ENCODE measurements around the gene NOL11.

NOL11 gene

DNA sequence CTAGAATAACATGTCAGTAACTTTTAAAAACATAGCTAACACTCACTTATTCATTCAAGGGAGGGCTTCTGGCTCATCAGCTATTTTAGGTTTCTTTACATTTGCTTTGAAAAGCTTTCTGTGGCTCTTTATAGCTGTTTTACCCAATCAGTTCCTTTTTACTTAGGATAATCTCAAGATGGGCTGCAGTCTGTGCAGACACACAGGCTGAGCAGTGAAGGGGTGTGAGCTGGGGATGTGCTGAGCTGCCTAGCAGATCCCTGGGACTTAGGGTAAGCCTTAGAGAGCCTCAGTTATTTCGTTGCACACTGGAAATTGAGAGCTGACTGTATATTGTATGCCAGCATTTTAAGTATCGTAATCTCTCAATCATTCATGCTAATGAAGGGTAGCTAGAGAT, 30.2 kb upstream of the NOL11 start:
- TF ChIP-seq SP7 (tag by site-specific recombination; IDR thresholded peaks at IDR 0.05) (no peak), ZNF555 (tag by site-specific recombination; conservative IDR thresholded peaks at IDR 0.05) (no peak), ZNF600 (tag by site-specific recombination; IDR thresholded peaks at IDR 0.05) (no peak), ZNF133 (tag by site-specific recombination; IDR thresholded peaks at IDR 0.05) (no peak), ZNF223 (tag by site-specific recombination; IDR thresholded peaks at IDR 0.05) (no peak), ZNF664 (tag by site-specific recombination; IDR thresholded peaks at IDR 0.05) (no peak), KLF7 (tag by site-specific recombination; IDR thresholded peaks at IDR 0.05; ENCODE audit: borderline replicate concordance) (no peak), GLIS1 (tag by site-specific recombination; IDR thresholded peaks at IDR 0.05) (no peak), ZNF16 (tag by site-specific recombination; IDR thresholded peaks at IDR 0.05; ENCODE audit: low read depth) (no peak), ZNF138 (tag by site-specific recombination; IDR thresholded peaks at IDR 0.05; ENCODE audit: borderline replicate concordance) (no peak), PATZ1 (tag by site-specific recombination; IDR thresholded peaks at IDR 0.05) (no peak), TSHZ1 (tag by site-specific recombination; IDR thresholded peaks at IDR 0.05; ENCODE audit: borderline replicate concordance) (no peak)
- no peaks in the 10 kb centered on the region for H3K4me1 ChIP-seq (ENCODE audit: control insufficient read depth, insufficient read depth, low read length)
- no peak overlapping the region for H3K27ac ChIP-seq (ENCODE audit: extremely low read depth, low read depth, low read length)
- H3K9me3 ChIP-seq (ENCODE audit: control insufficient read depth, insufficient read depth, low read depth, low read length): no peaks in the 10 kb centered on the region
- ChIA-PET POLR2A (interaction anchor here (0.9 to 1.0 kb wide), 2 partner anchors 9 to 12 kb away, joined by 3 to 7 read pairs; no protein-coding TSS in a partner anchor), CTCF (interaction anchor here (0.6 to 4.3 kb wide), 14 partner anchors 9 to 1000 kb away, joined by 3 to 24 read pairs (median 4); no protein-coding TSS in a partner anchor)
- no peaks in the 10 kb centered on the region; a peak in 1 of 3 replicates for H3K36me3 ChIP-seq (ENCODE audit: control insufficient read depth in 2 of 2, insufficient read depth in 1 of 2, low read length in 2 of 2)
- no peak overlapping the region for H3K4me3 ChIP-seq (ENCODE audit: low read depth, low read length)

DNA sequence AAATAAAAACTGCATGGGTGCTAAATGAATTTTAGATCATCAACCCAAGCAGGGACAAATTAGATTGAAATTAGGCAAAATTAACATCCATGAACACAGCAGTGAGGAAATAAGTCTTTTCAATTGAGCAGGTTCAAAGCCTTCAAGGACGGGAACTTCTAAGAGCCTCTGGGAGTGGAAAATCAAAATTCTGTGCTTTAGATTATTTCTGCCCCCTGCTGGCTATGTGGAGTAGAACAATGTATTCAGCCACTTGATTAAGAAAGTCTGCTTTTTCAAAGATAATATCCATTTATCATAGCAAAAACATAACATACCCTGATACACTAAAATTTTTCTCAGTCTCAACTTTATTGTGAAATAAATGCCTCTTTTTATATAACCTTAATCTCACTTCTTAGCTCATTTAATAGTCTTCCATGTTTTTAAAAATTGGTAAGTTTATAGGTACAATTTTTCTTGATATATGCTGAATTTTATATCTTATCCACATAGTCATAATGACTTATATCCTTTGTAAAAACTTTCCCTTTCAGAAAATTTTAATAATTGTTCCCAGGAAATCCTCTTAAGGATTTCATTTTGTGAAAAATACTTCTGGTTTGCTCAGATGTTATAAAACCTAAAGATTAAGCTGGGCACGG, 28.1 kb upstream of the NOL11 start:
- Histone ChIP-seq H3K36me3 (ENCODE audit: control insufficient read depth in 2 of 2, insufficient read depth in 1 of 2, low read length in 2 of 2) (no peaks in the 10 kb centered on the region; a peak in 1 of 3 replicates), H3K9me3 (ENCODE audit: control insufficient read depth, insufficient read depth, low read depth, low read length) (no peaks in the 10 kb centered on the region), H3K4me3 (ENCODE audit: low read depth, low read length) (no peak overlapping the region), H3K4me1 (ENCODE audit: control insufficient read depth, insufficient read depth, low read length) (no peaks in the 10 kb centered on the region), H3K27ac (ENCODE audit: extremely low read depth, low read depth, low read length) (no peak overlapping the region)
- CTCF ChIA-PET: interaction anchor here (0.5 to 2.0 kb wide), 27 partner anchors 9 to 976 kb away, joined by 3 to 19 read pairs (median 5); no protein-coding TSS in a partner anchor
- TF ChIP-seq ZNF223 (tag by site-specific recombination; IDR thresholded peaks at IDR 0.05) (no peak), ZNF654 (tag by site-specific recombination; IDR thresholded peaks at IDR 0.05; ENCODE audit: low read depth) (peak; percentile 58), ZEB2 (tag by site-specific recombination; IDR thresholded peaks at IDR 0.05) (no peak), TCF7L2 (IDR thresholded peaks at IDR 0.05; ENCODE audit: borderline replicate concordance, low read depth, low read length) (0 out of 2 replicates have a peak, but pooled peaks have one; percentile 34), IKZF3 (tag by site-specific recombination; IDR thresholded peaks at IDR 0.05) (0 out of 2 replicates have a peak, but pooled peaks have one; percentile 35), ZNF660 (tag by site-specific recombination; IDR thresholded peaks at IDR 0.05) (peak; percentile 22; the same call in 1 of the 2 replicates)
- POLR2A ChIA-PET: no interaction called here
